GM19455 (cell line): ENCODE data around the gene PMM2.
"Not testable (repeated sequence)": the region's sequence is repeated elsewhere in the genome, so short reads cannot be mapped to it uniquely, and the experiment has no call there.

Experiments used
- ATAC-seq: cut with Tn5 transposase; IDR thresholded peaks from one replicate; pipeline ENCODE4 v1.9.1; 2021; ENCODE audit not compliant: unreplicated experiment

Gene PMM2

GRCh38 chr16:8781797-8782196 is 15.8 kb upstream of the PMM2 start:
- no peak for ATAC-seq

- no peak for ATAC-seq
These were observed 15.0 kb upstream of the PMM2 start for GRCh38 chr16:8782673-8783072.

- ATAC-seq = no peak
These were observed 12.2 kb upstream of the PMM2 start for GRCh38 chr16:8785408-8785807.

GRCh38 chr16:8786316-8786715 is 11.3 kb upstream of the PMM2 start:
- ATAC-seq = not testable (repeated sequence)

- ATAC-seq = no peak
These were observed 9.0 kb upstream of the PMM2 start for GRCh38 chr16:8788578-8789172.

- no peak for ATAC-seq
These were observed 2.5 kb upstream of the PMM2 start for GRCh38 chr16:8795091-8795490.

- no peak for ATAC-seq
These were observed 1.8 kb upstream of the PMM2 start for GRCh38 chr16:8795818-8796217.

GRCh38 chr16:8796469-8797363 is 923 bp upstream of the PMM2 start:
- peak; percentile 3 for ATAC-seq

GRCh38 chr16:8798174-8798527 is 512 bp downstream of the PMM2 start:
- peak; percentile 5 for ATAC-seq

- ATAC-seq = no peak
These were observed 1.0 kb downstream of the PMM2 start for GRCh38 chr16:8798535-8799157.

- no peak for ATAC-seq
These were observed 4.1 kb downstream of the PMM2 start for GRCh38 chr16:8801701-8802100.

- ATAC-seq = not testable (repeated sequence)
These were observed 6.1 kb downstream of the PMM2 start for GRCh38 chr16:8803733-8804132.

GRCh38 chr16:8804313-8804712 is 6.7 kb downstream of the PMM2 start:
- no peak for ATAC-seq

GRCh38 chr16:8806272-8806983 is 8.8 kb downstream of the PMM2 start:
- ATAC-seq = no peak

- ATAC-seq = no peak
These were observed 9.6 kb downstream of the PMM2 start for GRCh38 chr16:8807189-8807588.

GRCh38 chr16:8808009-8808408 is 10.4 kb downstream of the PMM2 start:
- ATAC-seq = no peak

- no peak for ATAC-seq
These were observed 11.1 kb downstream of the PMM2 start for GRCh38 chr16:8808613-8809353.

GRCh38 chr16:8812162-8812843 is 14.7 kb downstream of the PMM2 start:
- no peak for ATAC-seq

- no peak for ATAC-seq
These were observed 16.6 kb downstream of the PMM2 start for GRCh38 chr16:8814095-8814806.
